Body of pancreas (tissue), 4 donors: ENCODE measurements around the gene PCNX1. TPM values are rescaled to one million over a fixed set of nuclear protein-coding genes. Genes with fewer than 3 reads are reported as not detected.

Experiments used
- ATAC-seq: fragments of 150-250 bp; one replicate; pipeline ENCODE4 v1.9.1; 2016
- DNase-seq, 4 donors: peaks; one replicate each; pipeline ENCODE4 v3.0.0-alpha.2; 2019
- H3K27ac ChIP-seq, 4 donors: fragments of 200-600 bp; sonication (generic); 1 replicate in 3 of 4; 2 replicates in 1 of 4; pipeline versions ENCODE4 v1.5.1 to v1.6.1; 2016 to 2019; ENCODE audit warnings: mild to moderate bottlenecking in 1 of 4, mixed read lengths in 1 of 4, moderate library complexity in 1 of 4
- H3K27me3 ChIP-seq, 2 donors: fragments of 200-600 bp; sonication (generic); one replicate each; pipeline ENCODE4 v1.6.0; 2016; ENCODE audit warnings: mild to moderate bottlenecking in 1 of 2
- H3K36me3 ChIP-seq, 2 donors: fragments of 200-600 bp; sonication (generic); replicated peaks in 1 of 2; 2 replicates each; pipeline ENCODE4 v1.5.1; 2016; ENCODE audit warnings: low read depth in 2 of 2; ENCODE audit not compliant: insufficient read depth in 1 of 2
- H3K4me1 ChIP-seq: fragments of 200-600 bp; sonication (generic); one replicate; pipeline ENCODE4 v1.6.0; 2016
- H3K4me3 ChIP-seq, 2 donors: fragments of 200-600 bp; sonication (generic); 1 replicate in 1 of 2; 2 replicates in 1 of 2; pipeline ENCODE4 v1.5.1; 2016 to 2019
- H3K9me3 ChIP-seq, 3 donors: fragments of 200-600 bp; sonication (generic); 1 replicate in 2 of 3; 2 replicates in 1 of 3; pipeline ENCODE4 v1.5.1; 2016
- POLR2A ChIP-seq, 3 donors: fragments of 450-650 bp; IDR thresholded peaks; one replicate each; pipeline ENCODE4 v1.6.1; 2016; ENCODE audit warnings: antibody characterized with exemption in 3 of 3, mild to moderate bottlenecking in 2 of 3
- WGBS, 2 donors: methylation state at CpG; one replicate each; pipeline ENCODE4 v1.1.5; 2017; 5-methylcytosine and 5-hydroxymethylcytosine counted together
- intact Hi-C: fragments of 100-400 bp; cut with DNase I; formaldehyde crosslinking; loops from one replicate; pipeline ENCODE4 v1.15.1; 2023
- total RNA-seq, 2 donors: library from RNA; depleted of rRNA; stranded (reverse); fragments of >200 nt; gene quantifications; one replicate each; pipeline ENCODE4 v1.1.0, GENCODE V29; 2016
- TF ChIP-seq, protein P1 (sequence below), 7 experiments: fragments of 450-650 bp in 4 of 7; fragments of 200-600 bp in 3 of 7; sonication (generic) in 3 of 7; IDR thresholded peaks; one replicate each; pipeline ENCODE4 v1.5.1; 2016 to 2019; ENCODE audit warnings: antibody characterized with exemption in 7 of 7

The PCNX1 gene
- total RNA-seq, 2 donors from 2014 or later, result 25.4 to 94.3 TPM

DNA sequence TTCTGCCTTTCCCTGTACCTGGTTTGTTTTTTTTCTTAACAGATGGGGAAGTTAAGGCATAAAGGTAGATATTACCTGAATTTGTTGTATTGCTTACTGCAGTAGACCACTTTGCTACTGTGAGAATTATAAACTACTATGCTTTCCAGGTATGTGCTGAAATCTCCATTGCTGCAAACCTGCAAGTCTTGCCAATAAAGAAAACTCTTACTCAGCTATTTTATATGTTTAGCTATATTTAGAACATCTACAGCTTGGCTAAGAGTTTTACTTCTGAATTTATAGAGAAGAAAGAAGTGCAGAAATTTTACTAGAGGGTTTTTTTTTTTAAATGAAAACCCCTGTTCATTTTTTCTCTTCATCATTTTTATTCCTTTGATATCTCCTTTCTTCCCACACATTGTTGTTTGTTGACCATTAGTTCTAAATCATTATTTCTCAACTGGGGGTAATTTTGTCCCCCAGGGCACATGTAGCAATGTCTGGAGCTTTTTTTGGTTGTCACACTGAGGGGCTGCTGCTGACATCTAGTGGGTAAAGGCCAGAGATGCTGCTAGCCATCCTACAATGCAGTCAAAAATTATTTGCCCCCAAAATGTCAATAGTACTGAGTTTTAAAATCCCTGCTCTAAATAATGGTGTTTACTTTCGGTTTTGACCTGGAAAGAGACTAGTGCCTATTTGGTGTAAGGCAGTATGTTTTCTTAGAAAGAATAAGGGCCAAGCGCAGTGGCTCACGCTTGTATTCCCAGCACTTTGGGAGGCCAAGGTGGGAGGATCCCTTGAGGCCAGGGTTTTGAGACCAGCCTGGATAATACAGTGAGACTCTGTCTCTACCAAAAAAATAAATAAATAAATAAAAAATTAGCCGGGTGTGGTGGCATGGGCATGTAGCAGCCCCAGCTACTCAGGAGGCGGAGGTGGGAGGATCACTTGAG is 48.6 kb downstream of the PCNX1 start:
- 78 to 86% methylated on average over 5 of the region's 5 CpGs for WGBS, 2 donors
- ATAC-seq (no peak), DNase-seq (no peak)
- H3K36me3 ChIP-seq, result no peaks in the 10 kb centered on the region
- no peaks in the 10 kb centered on the region for H3K9me3 ChIP-seq
- intact Hi-C loops, result no loop called here
- H3K27me3 ChIP-seq, result no peaks in the 10 kb centered on the region
- no peak for TF ChIP-seq POLR2A (IDR thresholded peaks at IDR 0.05)
- TF ChIP-seq, protein P1, sequence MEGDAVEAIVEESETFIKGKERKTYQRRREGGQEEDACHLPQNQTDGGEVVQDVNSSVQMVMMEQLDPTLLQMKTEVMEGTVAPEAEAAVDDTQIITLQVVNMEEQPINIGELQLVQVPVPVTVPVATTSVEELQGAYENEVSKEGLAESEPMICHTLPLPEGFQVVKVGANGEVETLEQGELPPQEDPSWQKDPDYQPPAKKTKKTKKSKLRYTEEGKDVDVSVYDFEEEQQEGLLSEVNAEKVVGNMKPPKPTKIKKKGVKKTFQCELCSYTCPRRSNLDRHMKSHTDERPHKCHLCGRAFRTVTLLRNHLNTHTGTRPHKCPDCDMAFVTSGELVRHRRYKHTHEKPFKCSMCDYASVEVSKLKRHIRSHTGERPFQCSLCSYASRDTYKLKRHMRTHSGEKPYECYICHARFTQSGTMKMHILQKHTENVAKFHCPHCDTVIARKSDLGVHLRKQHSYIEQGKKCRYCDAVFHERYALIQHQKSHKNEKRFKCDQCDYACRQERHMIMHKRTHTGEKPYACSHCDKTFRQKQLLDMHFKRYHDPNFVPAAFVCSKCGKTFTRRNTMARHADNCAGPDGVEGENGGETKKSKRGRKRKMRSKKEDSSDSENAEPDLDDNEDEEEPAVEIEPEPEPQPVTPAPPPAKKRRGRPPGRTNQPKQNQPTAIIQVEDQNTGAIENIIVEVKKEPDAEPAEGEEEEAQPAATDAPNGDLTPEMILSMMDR (IDR thresholded peaks at IDR 0.05), result peak in 5 of 7 experiments; percentile 26 to 44 (median 35)
- H3K4me1 ChIP-seq, result no peaks in the 10 kb centered on the region
- no peak overlapping the region for H3K4me3 ChIP-seq
- no peak overlapping the region for H3K27ac ChIP-seq

GRCh38 chr14:70956511-70956910 is 49.3 kb downstream of the PCNX1 start:
- H3K4me3 ChIP-seq, result no peak overlapping the region
- no peak for TF ChIP-seq POLR2A (IDR thresholded peaks at IDR 0.05)
- TF ChIP-seq, protein P1 (IDR thresholded peaks at IDR 0.05), result no peak
- H3K36me3 ChIP-seq, result no peaks in the 10 kb centered on the region
- no peak overlapping the region for H3K27ac ChIP-seq
- H3K27me3 ChIP-seq, result no peaks in the 10 kb centered on the region
- intact Hi-C loops, result no loop called here
- ATAC-seq, result no peak
- H3K9me3 ChIP-seq, result no peaks in the 10 kb centered on the region
- DNase-seq, result no peak
- 73 to 74% methylated on average over 3 of the region's 3 CpGs for WGBS, 2 donors
- H3K4me1 ChIP-seq, result no peaks in the 10 kb centered on the region

DNA sequence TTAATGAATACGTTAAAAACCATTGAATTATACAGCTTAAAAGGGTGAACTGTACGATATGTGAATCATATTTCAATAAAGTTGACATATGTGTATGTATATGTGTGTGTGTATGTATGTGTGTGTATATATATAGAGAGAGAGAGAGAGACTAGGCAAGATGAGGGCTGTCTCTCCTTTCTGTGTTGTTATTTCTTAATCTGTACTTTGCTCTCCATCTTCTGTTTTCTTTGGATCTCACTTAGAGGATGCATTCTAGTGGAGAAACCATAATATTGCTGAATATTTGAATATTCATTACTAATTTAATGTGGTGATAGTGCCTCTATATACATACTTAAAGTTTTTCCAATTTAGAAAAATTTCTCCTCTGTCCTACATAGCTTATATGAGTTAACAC is 50.5 kb downstream of the PCNX1 start:
- TF ChIP-seq, protein P1 (IDR thresholded peaks at IDR 0.05), result no peak
- no peak for TF ChIP-seq POLR2A (IDR thresholded peaks at IDR 0.05)
- ATAC-seq, result no peak
- H3K27me3 ChIP-seq, result no peaks in the 10 kb centered on the region
- H3K4me1 ChIP-seq, result no peaks in the 10 kb centered on the region
- WGBS, 2 donors, result 91 to 94% methylated on average over 2 of the region's 2 CpGs
- no peak overlapping the region for H3K27ac ChIP-seq
- no peaks in the 10 kb centered on the region for H3K36me3 ChIP-seq
- no peak for DNase-seq
- H3K9me3 ChIP-seq, result no peaks in the 10 kb centered on the region
- intact Hi-C loops, result no loop called here
- H3K4me3 ChIP-seq, result no peak overlapping the region

- intact Hi-C loops, result no loop called here
- TF ChIP-seq, protein P1 (IDR thresholded peaks at IDR 0.05), result no peak
- TF ChIP-seq POLR2A (IDR thresholded peaks at IDR 0.05), result no peak
Observed at GRCh38 chr14:70962935-70963334, 55.7 kb downstream of the PCNX1 start.

More at GRCh38 chr14:70962935-70963334, 55.7 kb downstream of the PCNX1 start:
- Histone ChIP-seq H3K4me1 (no peaks in the 10 kb centered on the region), H3K36me3 (no peaks in the 10 kb centered on the region), H3K27me3 (no peaks in the 10 kb centered on the region), H3K27ac (no peak overlapping the region), H3K9me3 (no peaks in the 10 kb centered on the region), H3K4me3 (no peak overlapping the region)
- WGBS, 2 donors, result 69 to 77% methylated on average over 2 of the region's 2 CpGs
- ATAC-seq, result no peak
- no peak for DNase-seq
